Suppressor macrophage treated with lipopolysaccharide for 1 hour (primary cell): ENCODE measurements around the gene MYBPH.

Experiments used
- DNase-seq, 3 donors: peaks; one replicate each; pipeline ENCODE4 v3.0.0-alpha.2; 2020 to 2022

Gene MYBPH

DNA sequence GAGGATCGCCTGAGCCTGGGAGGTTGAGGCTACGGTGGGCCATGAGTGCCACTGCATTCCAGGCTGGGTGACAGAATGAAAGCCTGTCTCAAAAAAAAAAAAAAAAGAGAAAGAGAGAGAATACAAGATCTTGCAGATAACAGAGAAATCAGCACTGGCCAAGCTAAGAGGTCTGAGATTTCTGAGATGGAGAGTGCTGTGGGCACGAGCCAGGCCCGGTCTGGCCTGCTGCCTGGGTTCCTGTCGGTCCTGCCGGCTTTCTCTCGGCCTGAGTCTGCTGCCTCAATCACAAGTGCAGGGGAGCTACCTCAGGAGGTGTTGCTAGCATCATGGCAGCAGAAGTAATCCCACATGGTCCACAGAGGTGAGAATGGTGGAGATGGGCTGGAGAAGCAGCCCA is 29.1 kb downstream of the MYBPH start:
- no peak for DNase-seq

DNA sequence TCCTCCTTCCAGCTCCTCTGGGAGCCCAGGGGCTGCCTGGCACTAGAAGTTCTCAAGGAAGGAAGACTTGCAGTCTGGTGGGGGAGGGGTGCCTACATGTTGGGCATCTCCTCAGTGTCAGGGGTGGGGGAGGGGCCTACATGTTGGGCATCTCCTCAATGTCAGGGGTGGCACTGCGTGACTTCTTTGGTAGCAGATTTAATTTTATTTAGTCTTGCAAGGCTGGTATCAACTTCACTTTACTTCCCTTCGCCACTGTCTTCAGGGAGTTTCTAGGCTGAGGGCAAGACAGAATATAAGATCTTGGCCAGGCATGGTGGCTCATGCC is 29.6 kb downstream of the MYBPH start:
- no peak for DNase-seq

DNA sequence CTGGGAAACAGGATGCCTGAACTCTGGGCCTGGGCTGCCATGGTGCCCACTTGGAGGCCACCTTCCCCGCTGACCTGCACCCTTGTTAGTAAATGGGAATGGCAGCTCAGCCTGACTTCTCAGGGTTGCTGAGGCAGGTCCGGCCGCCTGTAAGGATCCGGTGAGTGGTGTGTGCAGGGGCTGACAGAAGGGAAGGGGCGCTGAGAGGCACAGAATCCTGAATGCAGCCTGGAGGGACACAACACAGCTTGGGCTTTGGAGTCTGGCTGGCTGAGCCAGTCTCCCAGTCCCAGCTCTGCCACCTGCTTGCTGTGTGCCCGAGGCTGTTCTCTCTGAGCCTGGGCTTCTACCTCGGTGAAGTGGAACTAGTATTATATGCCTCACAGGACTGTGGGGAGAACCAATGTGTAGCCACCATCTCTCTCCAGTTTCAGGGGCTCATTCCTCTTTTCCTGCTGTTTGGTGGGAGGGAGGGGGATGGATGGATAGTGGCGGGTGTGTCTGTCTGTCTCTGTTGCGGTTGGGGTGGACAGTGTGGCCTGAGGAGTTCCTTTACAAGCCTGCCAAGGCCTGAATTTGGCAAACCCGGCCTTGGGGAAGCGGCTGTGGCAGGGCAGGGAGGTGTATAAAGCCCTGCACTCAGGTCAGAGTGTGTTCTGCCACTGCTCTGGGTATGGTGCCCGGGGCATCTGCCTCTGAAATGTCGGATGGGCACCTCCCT is 30.1 kb downstream of the MYBPH start:
- no peak for DNase-seq

GRCh38 chr1:203144661-203145060 is 31.0 kb downstream of the MYBPH start:
- no peak for DNase-seq

DNA sequence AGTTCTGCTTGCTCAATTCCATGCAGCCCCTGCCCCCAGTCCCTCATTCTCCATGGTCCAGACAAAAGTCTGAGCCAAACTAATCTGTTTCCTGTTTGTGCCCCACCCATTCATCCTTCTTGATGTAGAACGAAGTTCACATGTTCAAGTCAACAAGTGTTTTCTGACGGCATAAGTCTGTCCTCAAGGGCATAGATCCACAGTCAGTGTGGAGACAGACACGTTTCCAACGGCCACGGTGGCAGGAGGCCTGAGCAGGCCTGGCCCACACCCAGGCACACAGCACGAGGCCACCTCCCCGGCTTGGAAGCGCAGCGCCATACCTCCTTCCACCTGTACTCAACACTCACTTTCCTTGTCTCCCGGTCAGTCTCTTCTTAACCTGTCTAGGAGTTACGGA is 32.0 kb downstream of the MYBPH start:
- no peak for DNase-seq

DNA sequence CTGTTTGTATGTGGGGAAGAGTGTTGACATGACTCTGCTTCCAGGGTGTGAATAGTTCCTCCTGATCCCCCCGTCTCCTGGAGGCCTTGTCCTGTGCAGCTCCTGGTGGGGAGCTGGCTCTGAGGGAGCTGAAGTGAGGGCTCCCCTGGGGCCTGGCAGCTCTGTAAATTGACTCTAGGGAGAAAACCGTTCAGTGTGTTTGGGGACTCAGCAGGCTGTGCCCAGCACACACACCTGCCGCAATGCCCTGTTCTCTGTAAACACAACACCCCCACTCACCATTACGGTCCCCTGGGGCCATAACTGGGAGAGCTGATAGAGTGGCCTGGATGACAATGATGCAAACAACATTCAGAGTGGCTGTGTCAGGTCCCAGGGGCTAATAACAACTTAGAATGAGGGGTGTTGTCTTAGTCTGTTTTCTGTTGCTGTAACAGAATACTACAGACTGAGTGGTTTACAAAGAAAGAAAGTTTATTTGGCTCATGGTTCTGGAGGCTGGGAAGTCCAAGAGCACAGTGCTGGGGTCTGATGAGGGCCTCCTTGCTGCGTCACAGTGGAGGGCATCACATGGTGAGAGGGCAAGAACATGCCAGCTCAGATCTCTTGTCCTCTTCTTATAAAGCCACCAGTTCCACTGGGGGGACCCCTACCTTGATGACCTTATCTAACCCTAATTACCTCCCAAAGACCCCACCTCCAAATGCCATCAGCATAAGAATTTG is 32.8 kb downstream of the MYBPH start:
- no peak for DNase-seq

- no peak for DNase-seq
These were observed 33.5 kb downstream of the MYBPH start for GRCh38 chr1:203142124-203142523.

DNA sequence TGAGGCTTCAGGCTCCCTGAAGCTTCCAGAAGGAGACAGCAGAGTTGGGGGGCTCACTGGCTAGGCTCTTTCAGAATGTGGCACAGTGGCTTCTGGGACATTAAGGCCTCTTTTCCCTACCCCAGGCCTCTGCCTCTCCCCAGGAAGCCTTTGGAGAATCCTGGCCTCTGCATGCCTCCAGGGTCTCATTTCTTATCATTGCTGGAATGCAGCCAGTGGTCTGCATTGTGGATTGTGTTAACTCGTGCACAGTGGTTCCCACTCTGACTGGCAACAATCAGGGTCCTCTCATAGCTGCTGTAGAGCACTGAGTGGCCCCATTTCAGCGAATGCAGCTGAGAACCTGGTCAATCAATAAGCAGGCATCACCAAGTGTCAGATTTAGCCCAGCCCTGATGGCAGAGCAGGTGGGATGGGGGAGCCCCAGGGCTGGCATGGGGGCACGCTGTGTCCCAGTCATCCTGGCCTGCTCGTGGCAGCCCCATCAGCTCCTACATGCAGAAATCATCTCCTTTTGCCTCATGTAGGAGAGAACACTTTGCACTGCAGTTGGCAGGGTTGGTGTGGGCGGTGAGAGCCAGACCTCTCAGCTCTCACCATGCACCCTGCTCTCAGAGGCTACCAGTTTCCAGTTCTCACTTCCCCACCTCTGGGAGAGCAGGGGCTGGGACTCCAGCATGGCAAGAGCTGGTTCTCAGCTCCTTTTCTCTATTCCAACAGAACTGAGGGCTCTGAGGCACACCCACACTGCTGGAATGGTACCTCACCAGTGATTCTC is 34.7 kb downstream of the MYBPH start:
- DNase-seq: peak in 2 of 3 donors; percentile 45 to 60

DNA sequence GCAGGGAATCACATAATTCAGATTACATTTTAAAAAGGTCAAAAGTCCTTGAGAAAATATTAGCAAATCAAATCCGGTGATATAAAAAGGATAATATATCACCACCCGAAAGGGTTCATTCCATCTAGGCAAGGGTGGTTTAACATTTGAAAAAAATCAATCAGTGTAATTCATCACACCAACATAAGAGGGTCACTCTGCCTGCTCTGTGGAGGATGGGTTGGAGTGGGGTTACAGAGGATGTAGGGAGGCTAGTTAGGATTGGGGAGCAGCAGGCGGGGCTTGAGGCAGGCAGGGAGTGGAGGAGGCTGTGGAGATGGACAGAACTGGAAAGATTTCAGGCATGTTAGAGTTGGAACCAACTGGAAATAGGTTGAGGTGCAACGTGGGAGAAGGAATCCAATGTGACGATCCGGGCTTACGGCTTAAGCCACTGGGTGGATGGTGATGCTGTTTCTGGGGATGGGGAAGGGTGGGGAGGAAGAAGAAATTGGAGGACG is 35.6 kb downstream of the MYBPH start:
- no peak for DNase-seq

- no peak for DNase-seq
These were observed 37.6 kb downstream of the MYBPH start for GRCh38 chr1:203138066-203138465.

GRCh38 chr1:203137324-203137723 is 38.3 kb downstream of the MYBPH start:
- no peak for DNase-seq

DNA sequence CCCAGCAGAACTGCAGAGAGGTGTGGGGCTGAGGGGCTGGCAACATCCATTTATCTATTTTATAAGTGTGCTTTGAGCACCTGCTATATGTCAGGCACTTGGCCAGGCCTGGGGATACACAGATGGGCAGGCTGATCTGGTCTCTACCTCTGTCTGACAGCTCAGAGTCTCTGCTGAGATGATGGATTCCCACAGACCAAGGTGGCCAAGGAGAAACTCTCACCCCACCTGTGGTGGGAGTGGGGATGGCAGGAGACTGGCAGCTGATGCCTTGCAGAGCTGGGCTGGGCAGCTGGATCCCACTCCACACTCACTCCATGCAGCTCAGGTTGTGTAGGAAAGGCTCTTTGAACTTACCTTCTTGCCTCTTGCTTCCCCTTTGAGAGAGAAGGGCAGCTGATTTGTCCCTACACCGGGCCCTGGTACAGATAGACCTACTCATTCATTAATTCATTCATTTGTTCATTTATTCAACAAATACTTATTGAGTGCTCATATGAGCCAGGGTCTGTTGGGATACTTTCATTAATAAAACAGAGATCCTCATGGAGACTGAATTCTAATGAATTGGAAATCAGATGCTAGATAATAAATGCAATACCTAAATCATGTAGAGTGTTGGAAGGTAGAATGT is 39.1 kb downstream of the MYBPH start:
- no peak for DNase-seq

GRCh38 chr1:203135636-203136305 is 39.9 kb downstream of the MYBPH start:
- DNase-seq: peak; percentile 66 to 68 (median 67)

- DNase-seq: peak; percentile 86 to 88 (median 86)
These were observed 41.5 kb downstream of the MYBPH start for GRCh38 chr1:203133970-203134725.

DNA sequence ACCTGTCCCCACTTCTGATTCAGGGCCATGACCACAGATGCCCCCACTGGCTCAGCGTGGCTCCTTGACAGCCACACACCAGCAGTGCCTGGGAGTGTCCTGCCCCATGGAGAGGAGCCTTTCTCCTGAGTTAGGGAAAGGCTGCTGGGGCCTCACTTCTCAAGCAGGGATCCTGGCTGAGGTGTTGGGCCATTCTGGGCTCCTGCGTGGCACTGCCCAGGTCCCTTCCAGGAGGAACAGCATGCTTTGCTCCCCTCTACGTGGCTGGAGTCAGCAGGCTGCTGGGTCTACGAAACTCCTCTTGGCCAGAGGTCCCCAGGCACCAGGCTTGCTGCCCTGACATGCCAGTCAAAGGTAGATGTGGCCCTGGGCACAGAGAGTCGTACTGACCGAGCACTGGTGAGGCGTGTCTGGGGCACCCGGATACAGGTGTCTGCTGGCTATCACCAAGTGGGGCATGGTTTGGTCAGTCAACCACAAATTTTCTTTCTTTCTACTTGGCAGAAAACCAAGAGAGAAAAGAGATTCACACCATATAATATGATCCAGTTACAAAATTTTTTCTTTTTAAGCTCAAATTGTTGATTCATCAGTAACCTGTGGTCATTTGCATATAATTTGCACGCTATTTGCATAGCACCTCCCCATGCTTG is 44.0 kb downstream of the MYBPH start:
- no peak for DNase-seq

DNA sequence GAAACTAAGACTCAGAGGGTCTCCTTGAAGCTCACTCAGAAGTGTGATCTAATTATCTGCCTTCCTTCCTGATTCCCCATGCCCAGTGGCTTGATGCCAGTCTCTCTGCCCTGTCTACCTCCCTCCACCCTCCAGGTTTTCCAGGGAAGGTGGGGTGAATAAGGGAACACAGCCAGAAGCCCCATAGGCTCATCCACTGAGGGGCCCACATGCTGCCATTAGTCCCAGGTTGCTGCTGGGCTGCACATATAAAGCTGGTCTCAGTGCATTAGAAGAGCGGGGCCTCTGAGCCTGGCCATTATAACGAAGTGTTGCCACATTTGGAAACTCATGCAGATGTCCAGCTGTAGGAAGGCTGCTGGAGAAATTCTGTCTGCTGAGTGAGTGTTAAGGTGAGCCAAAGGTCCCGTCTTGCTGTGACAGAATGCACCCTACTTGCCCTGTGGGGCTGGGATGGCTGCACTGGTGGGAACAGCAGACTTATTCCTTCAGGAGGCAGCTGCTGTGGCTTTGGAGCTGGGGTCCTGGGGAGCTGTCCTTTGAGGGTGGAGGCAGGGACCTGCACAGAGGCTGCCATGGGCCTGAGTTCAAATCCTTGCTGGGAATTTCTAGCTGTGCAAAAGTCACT is 45.2 kb downstream of the MYBPH start:
- DNase-seq: no peak

DNA sequence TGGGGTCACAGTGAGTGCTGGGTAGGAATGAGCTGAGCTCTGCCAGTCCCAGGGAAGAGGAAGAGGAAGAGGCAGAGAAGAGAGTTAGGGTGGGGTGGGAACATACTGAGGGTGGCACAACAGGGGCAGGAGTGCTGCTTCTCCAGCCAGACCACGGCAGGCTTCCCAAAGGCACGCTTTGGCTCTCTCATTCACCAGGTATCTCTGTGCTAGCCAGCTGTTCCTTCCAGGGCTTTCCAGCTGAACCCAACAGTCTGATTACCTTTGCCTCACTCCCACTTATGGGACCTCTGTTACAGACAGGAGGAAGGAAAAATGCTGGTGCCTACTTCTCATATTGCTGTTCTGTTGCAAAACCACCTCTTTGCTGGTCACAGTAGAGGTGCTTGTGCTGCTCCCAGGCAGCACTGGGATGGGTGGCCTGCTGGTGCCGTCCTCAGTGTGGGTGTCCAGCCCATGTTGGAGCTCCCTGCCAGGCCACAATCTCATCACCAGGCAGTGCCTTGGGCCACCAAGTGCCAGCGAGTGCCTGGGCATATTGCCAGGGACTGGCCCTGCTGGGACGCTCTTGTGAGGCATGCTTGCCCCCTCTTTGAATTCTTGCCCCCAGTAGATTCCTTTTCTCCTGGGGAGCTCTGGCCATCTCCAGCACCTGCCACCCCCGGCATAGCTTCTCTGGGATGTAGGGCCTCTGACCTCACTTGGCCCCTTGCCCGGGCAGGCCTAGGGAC is 46.0 kb downstream of the MYBPH start:
- DNase-seq: peak in 2 of 3 donors; percentile 19 to 40

GRCh38 chr1:203128716-203129500 is 46.7 kb downstream of the MYBPH start:
- DNase-seq: no peak

DNA sequence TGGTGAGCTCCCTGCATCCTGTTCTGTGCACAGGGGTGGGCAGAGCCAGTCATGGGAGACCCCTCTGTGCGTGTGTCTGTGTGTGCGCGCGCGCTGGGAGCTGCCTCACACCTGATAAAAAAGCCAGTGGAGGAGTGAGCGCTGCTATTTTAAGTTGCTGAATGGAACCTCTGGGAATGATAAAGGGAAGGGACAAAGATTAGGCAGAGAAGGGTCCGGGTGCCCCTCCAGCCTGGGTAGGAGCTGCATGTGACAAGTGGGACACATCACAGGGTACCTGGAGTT is 47.3 kb downstream of the MYBPH start:
- no peak for DNase-seq
